Dendritic cell treated with granulocyte-macrophage colony-stimulating factor and Interleukin-4, amounts not matched to agents 40 ng/mL and 50 ng/mL, for 4 days (primary cell): ENCODE measurements around the gene MSH6.
A peak's percentile ranks its signal among the peaks of the same experiment; 100 is the strongest.

ENCODE experiments used
- H3K27ac Mint-ChIP-seq: one replicate; pipeline ENCODE4 v1.8.0; 2022; ENCODE audit warnings: mild to moderate bottlenecking, mixed read lengths
- H3K27me3 Mint-ChIP-seq: one replicate; pipeline ENCODE4 v1.8.0; 2022; ENCODE audit warnings: mild to moderate bottlenecking, mixed read lengths
- H3K36me3 Mint-ChIP-seq: one replicate; pipeline ENCODE4 v1.8.0; 2022; ENCODE audit warnings: low read depth, mixed read lengths
- H3K4me1 Mint-ChIP-seq: one replicate; pipeline ENCODE4 v1.8.0; 2022; ENCODE audit warnings: low read depth, mixed read lengths
- H3K4me3 Mint-ChIP-seq: one replicate; pipeline ENCODE4 v1.8.0; 2022; ENCODE audit warnings: mild to moderate bottlenecking, moderate library complexity, mixed read lengths
- H3K9me3 Mint-ChIP-seq: one replicate; pipeline ENCODE4 v1.8.0; 2022; ENCODE audit warnings: mixed read lengths
- intact Hi-C: fragments of 100-400 bp; cut with micrococcal nuclease; formaldehyde crosslinking; loops from one replicate; pipeline ENCODE4 v1.15.0; 2022

The MSH6 gene

DNA sequence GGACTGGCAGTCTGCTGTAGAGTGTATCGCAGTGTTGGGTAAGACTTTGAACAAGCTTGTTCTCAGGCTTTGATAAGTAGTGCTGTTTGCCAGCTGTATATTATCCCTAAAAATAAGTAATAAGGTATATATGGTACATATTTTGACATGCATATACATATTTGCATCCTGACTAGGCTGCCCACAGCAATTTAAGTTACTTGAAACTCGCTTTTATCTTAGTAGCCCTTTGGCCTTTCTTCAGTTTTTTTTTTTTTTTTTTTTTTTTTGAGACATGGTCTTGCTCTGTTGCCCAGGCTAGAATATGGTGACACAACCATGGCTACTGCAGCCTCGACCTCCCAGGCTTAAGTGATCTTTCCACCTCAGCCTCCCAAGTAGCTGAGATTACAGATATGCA lies 18.2 kb downstream of the MSH6 start:
- intact Hi-C loops = no loop called here
- Mint-ChIP-seq H3K27me3 (no peaks in the 10 kb centered on the region), H3K4me3 (no peak overlapping the region), H3K27ac (no peak overlapping the region), H3K9me3 (peaks cover 9% of the 10 kb centered on the region), H3K4me1 (peaks cover 36% of the 10 kb centered on the region), H3K36me3 (peaks cover 97% of the 10 kb centered on the region)

DNA sequence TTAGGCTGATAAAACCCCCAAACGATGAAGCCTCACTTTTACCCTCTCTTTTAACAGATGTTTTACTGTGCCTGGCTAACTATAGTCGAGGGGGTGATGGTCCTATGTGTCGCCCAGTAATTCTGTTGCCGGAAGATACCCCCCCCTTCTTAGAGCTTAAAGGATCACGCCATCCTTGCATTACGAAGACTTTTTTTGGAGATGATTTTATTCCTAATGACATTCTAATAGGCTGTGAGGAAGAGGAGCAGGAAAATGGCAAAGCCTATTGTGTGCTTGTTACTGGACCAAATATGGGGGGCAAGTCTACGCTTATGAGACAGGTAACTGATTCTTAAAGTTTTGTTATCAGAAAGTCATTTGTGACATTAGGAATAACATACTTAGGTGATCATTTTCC lies 20.4 kb downstream of the MSH6 start:
- H3K36me3 Mint-ChIP-seq = peaks cover 92% of the 10 kb centered on the region
- H3K27ac Mint-ChIP-seq = no peak overlapping the region
- no peaks in the 10 kb centered on the region for H3K27me3 Mint-ChIP-seq
- intact Hi-C loops = no loop called here
- H3K4me3 Mint-ChIP-seq = no peak overlapping the region
- peaks cover 42% of the 10 kb centered on the region for H3K4me1 Mint-ChIP-seq
- H3K9me3 Mint-ChIP-seq = peaks cover 9% of the 10 kb centered on the region

DNA sequence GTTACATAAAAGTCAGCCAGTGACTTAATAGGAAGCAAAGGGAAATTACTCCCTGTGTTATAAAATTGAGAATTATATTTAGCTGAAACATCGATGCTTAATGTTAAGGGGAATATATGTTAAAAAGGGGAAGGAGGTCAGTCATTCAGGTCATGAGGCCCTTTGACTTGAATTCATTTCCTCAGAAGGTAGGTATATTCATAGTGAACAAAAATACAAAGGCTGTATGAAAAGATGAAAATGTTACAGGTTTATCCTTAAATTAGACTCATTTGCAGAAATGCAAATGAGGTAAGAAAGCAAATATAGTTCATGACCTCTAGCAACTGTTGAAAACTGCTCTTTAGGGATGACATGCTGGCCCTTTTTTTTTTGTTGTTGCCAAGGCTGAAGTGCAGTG lies 20.8 kb downstream of the MSH6 start:
- Mint-ChIP-seq H3K27ac (no peak overlapping the region), H3K4me1 (peaks cover 38% of the 10 kb centered on the region), H3K4me3 (no peak overlapping the region), H3K36me3 (peaks cover 92% of the 10 kb centered on the region), H3K9me3 (peaks cover 9% of the 10 kb centered on the region), H3K27me3 (no peaks in the 10 kb centered on the region)
- intact Hi-C loops = no loop called here

- peak overlapping the region; percentile 15 for H3K27ac Mint-ChIP-seq
- no peak overlapping the region for H3K4me3 Mint-ChIP-seq
- no peaks in the 10 kb centered on the region for H3K27me3 Mint-ChIP-seq
- peaks cover 19% of the 10 kb centered on the region for H3K4me1 Mint-ChIP-seq
- intact Hi-C loops = no loop called here
- H3K36me3 Mint-ChIP-seq = peaks cover 85% of the 10 kb centered on the region
- peaks cover 9% of the 10 kb centered on the region for H3K9me3 Mint-ChIP-seq
Observed at GRCh38 chr2:47805850-47806249, 22.9 kb downstream of the MSH6 start.

- intact Hi-C loops = no loop called here
- no peak overlapping the region for H3K27ac Mint-ChIP-seq
Observed at GRCh38 chr2:47808614-47809013, 25.7 kb downstream of the MSH6 start.

DNA sequence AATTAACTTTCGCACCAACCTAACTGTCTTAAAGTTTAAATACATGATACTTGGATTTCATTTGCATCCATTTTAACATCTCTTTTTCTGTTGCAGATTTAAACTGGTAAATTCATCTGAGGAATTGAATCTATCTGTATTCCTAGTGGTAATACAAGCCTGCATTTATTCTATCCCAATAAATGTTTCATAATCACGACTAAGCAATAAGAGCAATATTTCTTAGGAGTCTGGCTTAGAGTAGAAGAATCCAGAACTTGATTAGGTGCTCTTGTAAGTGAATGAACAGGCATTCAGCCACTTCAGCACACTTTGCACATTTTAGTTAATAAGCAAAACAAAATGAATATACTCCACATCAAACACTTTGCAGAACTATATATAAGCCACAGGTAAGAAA lies 27.0 kb downstream of the MSH6 start:
- Mint-ChIP-seq H3K4me3 (no peak overlapping the region), H3K9me3 (no peaks in the 10 kb centered on the region), H3K4me1 (peaks cover 18% of the 10 kb centered on the region), H3K27ac (no peak overlapping the region), H3K27me3 (no peaks in the 10 kb centered on the region), H3K36me3 (peaks cover 88% of the 10 kb centered on the region)
- intact Hi-C loops = no loop called here

More at GRCh38 chr2:47808614-47809013, 25.7 kb downstream of the MSH6 start:
- H3K9me3 Mint-ChIP-seq = peaks cover 2% of the 10 kb centered on the region
- peaks cover 18% of the 10 kb centered on the region for H3K4me1 Mint-ChIP-seq
- H3K27me3 Mint-ChIP-seq = no peaks in the 10 kb centered on the region
- H3K36me3 Mint-ChIP-seq = peaks cover 88% of the 10 kb centered on the region
- H3K4me3 Mint-ChIP-seq = no peak overlapping the region

- H3K27me3 Mint-ChIP-seq = no peaks in the 10 kb centered on the region
- H3K4me1 Mint-ChIP-seq = peaks cover 16% of the 10 kb centered on the region
- H3K27ac Mint-ChIP-seq = no peak overlapping the region
- H3K9me3 Mint-ChIP-seq = no peaks in the 10 kb centered on the region
- peaks cover 88% of the 10 kb centered on the region for H3K36me3 Mint-ChIP-seq
- H3K4me3 Mint-ChIP-seq = no peak overlapping the region
- intact Hi-C loops = no loop called here
Observed at GRCh38 chr2:47810850-47811249, 27.9 kb downstream of the MSH6 start.

GRCh38 chr2:47811668-47812067 lies 28.7 kb downstream of the MSH6 start:
- H3K4me3 Mint-ChIP-seq = no peak overlapping the region
- intact Hi-C loops = no loop called here
- H3K9me3 Mint-ChIP-seq = no peaks in the 10 kb centered on the region
- H3K4me1 Mint-ChIP-seq = peaks cover 9% of the 10 kb centered on the region
- H3K36me3 Mint-ChIP-seq = peaks cover 89% of the 10 kb centered on the region
- H3K27me3 Mint-ChIP-seq = no peaks in the 10 kb centered on the region
- no peak overlapping the region for H3K27ac Mint-ChIP-seq

DNA sequence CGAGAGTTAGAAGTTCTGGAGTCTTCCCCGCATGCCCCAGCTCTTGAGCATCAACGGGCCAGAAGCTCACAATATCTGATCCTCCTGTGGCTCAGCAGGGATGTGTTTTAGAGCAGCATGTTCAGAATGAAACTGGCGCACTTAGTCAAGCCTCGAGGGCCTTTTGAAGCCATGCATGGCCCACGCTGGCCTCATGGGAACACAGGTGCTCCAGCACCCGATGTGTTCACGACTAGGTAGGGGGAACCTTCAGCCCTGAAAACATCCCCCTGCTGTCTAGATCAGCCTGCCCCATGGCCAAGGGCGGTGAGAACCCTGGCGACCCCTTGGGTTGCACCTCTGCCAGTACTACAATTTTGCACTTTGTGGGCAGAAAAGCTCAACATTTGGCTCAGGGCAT lies 32.8 kb downstream of the MSH6 start:
- H3K4me3 Mint-ChIP-seq = no peak overlapping the region
- H3K36me3 Mint-ChIP-seq = peaks cover 98% of the 10 kb centered on the region
- no peaks in the 10 kb centered on the region for H3K4me1 Mint-ChIP-seq
- intact Hi-C loops = no loop called here
- H3K9me3 Mint-ChIP-seq = no peaks in the 10 kb centered on the region
- no peaks in the 10 kb centered on the region for H3K27me3 Mint-ChIP-seq
- H3K27ac Mint-ChIP-seq = no peak overlapping the region

DNA sequence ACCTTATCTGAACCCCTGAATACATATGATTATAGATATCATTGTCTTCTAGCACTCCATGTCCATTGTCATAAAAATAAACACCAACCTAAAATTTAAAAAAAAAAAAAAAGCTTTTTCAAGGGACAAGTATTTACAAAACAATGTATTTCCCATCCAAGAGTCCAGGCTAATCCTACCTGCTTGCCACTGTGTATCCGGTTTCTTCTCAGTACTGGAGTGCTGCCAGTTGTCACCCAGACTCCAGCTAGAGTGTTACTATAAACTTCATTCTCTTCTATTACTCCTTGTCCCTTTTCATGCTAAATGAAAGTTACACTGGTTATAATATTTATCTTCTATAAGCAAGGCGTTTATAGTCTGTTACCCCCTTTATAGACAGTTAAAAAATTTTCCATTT lies 35.8 kb downstream of the MSH6 start:
- peaks cover 92% of the 10 kb centered on the region for H3K36me3 Mint-ChIP-seq

DNA sequence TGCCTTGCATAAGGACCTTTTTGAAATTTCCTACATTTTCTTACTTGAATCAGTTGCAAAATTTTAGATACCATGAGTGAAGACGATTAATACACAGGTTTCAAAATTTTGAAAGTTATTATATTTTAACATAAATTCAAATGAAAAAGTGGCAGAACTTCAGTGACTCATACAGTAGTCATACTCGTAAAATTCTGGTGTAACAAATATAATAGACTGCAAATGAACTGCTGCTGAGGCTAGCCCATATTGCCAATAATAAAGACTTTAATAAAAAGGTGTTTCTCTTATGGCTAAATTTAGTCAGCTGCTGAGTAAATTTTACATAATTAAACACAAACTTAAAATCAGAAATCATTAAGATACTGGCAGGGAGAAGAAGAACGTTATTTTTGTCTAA lies 36.9 kb downstream of the MSH6 start:
- Mint-ChIP-seq H3K27ac (no peak overlapping the region), H3K27me3 (no peaks in the 10 kb centered on the region), H3K4me3 (no peak overlapping the region), H3K36me3 (peaks cover 92% of the 10 kb centered on the region), H3K4me1 (no peaks in the 10 kb centered on the region), H3K9me3 (no peaks in the 10 kb centered on the region)
- intact Hi-C loops = no loop called here

More for the DNA sequence above, 35.8 kb downstream of the MSH6 start:
- Mint-ChIP-seq H3K9me3 (no peaks in the 10 kb centered on the region), H3K4me1 (no peaks in the 10 kb centered on the region), H3K4me3 (no peak overlapping the region), H3K27me3 (no peaks in the 10 kb centered on the region), H3K27ac (no peak overlapping the region)
- intact Hi-C loops = no loop called here

DNA sequence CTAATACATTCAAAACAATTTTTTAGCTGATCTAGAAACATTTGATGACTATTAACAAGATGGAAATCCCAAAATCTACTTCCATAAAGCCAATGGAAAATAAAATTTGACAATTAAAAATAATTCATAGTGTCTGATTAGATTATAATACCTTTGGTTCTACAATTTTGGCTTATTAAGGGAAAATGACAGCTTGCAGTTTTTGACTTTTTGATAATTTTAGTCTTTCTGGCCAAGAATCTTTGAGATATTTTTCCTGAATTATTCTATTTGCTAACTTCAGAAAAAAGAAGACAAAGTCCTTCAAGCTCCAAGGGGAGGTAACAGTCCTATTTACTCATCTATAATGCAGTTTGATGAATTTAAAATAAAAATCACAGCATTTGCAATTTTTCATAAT lies 39.6 kb downstream of the MSH6 start:
- Mint-ChIP-seq H3K27me3 (no peaks in the 10 kb centered on the region), H3K4me1 (no peaks in the 10 kb centered on the region), H3K36me3 (peaks cover 88% of the 10 kb centered on the region), H3K27ac (no peak overlapping the region), H3K4me3 (no peak overlapping the region), H3K9me3 (no peaks in the 10 kb centered on the region)
- intact Hi-C loops = no loop called here

DNA sequence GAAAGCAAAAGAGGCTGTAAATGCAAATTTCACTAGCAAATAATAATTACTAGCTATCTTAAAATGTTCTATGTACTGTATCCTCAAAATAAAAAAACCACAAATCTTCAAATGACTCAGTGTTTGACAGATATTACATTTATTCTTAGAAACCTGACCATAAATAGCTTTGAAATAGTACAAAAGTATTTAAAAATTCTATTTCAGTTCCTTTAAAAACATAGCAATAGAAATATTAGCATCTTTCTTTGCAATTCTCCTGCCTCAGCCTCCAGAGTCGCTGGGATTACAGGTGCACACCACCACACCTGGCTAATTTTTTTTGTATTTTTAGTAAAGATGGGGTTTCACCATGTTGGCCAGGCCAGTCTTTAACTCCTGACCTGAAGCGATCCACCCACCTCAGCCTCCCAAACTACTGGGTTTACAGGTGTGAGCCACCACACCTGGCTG lies 50.6 kb downstream of the MSH6 start:
- Mint-ChIP-seq H3K27ac (no peak overlapping the region), H3K36me3 (peaks cover 83% of the 10 kb centered on the region), H3K9me3 (no peaks in the 10 kb centered on the region), H3K4me1 (peaks cover 6% of the 10 kb centered on the region), H3K4me3 (no peak overlapping the region), H3K27me3 (no peaks in the 10 kb centered on the region)
- intact Hi-C loops = no loop called here

GRCh38 chr2:47838249-47838648 lies 55.3 kb downstream of the MSH6 start:
- H3K9me3 Mint-ChIP-seq = no peaks in the 10 kb centered on the region
- no peaks in the 10 kb centered on the region for H3K4me1 Mint-ChIP-seq
- no peaks in the 10 kb centered on the region for H3K27me3 Mint-ChIP-seq
- H3K4me3 Mint-ChIP-seq = no peak overlapping the region
- intact Hi-C loops = no loop called here
- H3K27ac Mint-ChIP-seq = no peak overlapping the region
- H3K36me3 Mint-ChIP-seq = peaks cover 68% of the 10 kb centered on the region

GRCh38 chr2:47838686-47839085 lies 55.7 kb downstream of the MSH6 start:
- no peaks in the 10 kb centered on the region for H3K9me3 Mint-ChIP-seq
- intact Hi-C loops = no loop called here
- no peaks in the 10 kb centered on the region for H3K27me3 Mint-ChIP-seq
- no peaks in the 10 kb centered on the region for H3K4me1 Mint-ChIP-seq
- peaks cover 72% of the 10 kb centered on the region for H3K36me3 Mint-ChIP-seq
- H3K4me3 Mint-ChIP-seq = no peak overlapping the region
- no peak overlapping the region for H3K27ac Mint-ChIP-seq
